Measurements from ENCODE around the gene NRAS.
"Not testable (repeated sequence)": the region's sequence is repeated elsewhere in the genome, so short reads cannot be mapped to it uniquely, and the experiment has no call there.

The NRAS gene

DNA sequence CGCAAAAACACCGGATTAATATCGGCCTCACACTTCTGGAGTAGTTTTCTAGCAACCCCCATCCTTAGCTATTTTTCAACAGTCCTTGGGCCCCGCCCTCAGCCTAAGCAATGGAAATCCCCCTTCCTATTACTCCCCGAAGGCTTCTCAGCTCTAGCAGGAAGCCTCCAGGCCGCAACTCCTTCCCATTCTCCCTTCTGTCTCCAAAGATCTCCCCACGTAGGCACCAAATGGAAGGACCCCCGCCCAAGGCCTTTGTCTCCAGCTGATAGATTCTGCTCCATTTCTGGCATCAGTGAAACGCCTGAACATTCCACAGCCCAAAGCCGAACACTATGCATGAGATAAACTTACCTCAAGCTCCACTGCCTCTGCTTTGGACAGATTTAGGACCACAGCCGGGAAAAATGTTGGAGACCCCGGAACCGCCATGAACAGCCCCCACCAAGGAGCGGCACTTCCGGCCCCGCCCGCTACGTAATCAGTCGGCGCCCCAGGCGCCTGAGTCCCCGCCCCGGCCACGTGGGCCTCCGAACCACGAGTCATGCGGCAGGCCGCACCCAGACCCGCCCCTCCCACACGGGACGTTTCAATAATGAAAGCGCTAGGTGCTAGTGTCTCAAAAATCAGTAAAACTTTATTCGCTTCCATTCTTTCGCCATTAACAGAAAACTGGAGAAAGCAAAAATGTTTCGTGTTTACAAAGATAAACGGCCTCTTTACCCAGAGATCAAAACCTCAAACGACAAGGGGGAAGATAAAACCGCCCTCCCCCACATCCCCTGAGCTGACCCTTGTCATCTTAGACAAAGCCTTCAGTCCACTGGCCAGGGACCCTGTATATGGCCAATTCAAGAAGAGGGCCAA, at the start of gene NRAS:
Gene NRAS (minus strand): TSS at position 468 of the 867 bp plus-strand sequence. CDS start 611 bp downstream, outside the sequence.
- peak; percentile 93 for DNase-seq

DNA sequence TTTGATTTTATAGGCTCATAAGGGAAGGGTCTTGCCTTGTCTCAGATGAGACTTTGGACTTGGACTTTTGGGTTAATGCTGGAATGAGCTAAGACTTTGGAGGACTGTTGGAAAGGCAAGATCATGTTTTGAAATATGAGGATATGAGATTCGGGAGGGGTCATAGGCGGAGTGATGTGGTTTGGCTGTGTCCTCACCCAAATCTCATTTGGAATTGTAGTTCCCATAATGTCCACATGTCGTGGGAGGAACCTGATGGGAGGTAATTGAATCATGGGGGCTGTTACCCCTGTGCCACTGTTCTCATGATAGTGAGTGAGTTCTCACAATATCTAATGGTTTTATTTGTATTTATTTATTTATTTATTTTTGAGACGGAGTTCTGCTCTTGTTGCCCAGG, 48.1 kb upstream of the NRAS start:
- no peak for DNase-seq

DNA sequence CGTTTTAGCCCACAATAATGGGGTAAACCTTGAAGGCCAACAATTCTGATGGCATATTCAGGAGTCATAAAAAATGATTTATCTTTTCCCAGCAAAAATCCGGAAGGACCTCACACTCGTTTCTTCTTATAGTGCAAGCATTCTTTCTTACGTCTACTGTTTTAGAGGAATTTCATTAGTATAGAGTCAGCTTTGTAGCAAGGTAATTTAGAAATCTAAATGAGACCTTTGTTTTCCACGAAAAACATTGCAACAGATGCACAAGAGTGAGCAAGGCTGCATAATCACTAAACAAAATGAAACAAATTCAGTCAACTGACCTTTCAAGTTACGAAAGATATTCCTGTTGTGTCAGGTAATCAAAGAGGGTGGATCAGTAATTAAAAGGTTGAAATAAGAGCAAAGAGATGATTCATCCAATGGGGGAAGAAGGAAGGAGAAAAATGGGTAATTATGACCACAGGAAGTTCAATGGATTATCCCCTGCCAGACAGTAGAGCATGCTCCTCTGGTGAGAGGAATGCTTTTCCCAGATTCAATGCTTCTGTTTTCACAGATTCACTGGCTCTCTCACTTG, 41.8 kb upstream of the NRAS start:
- DNase-seq, result no peak

DNA sequence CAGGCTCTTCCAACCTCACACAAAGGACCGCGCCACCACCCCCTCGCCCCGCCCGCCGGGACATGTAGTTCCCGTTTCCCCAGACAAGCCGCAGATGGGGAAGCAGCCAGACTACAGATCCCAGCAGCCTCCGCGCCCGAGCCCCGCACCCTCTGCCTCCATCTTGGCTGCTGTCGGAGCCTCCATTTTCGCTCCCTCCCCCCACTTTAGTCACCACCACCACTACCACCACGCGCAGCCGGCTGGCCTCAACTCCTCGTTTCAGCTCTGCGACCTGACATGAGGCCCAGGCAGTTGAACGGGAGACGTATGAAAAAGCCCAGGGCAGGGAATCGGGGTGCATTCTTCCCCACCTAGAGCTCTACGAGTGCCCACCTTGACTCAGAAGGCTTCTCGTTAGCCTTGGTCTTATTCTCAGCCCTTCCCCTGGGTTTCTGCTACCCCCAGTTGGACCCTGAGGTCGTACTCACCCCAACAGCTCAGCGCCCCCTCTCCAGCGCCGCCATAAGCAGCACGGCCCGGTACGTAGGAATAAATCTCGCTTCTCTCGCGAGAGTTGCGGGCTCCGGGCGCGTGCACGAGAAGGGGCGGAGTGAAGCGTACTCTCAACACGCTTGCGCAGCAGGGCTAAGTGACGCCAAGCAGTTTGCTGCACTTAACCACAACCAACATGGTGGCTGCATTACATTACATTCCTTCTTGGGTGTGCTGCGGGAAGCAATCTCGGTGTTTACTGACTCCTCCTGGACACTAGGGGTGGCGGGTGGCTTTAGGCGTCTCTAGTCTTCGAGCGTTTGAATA, 41.1 kb upstream of the NRAS start, which contains the start of gene CSDE1:
Gene CSDE1 (minus strand): TSS at position 530 of the 801 bp plus-strand sequence. CDS start 18,094 bp downstream, outside the sequence.
- DNase-seq, result peak; percentile 97

DNA sequence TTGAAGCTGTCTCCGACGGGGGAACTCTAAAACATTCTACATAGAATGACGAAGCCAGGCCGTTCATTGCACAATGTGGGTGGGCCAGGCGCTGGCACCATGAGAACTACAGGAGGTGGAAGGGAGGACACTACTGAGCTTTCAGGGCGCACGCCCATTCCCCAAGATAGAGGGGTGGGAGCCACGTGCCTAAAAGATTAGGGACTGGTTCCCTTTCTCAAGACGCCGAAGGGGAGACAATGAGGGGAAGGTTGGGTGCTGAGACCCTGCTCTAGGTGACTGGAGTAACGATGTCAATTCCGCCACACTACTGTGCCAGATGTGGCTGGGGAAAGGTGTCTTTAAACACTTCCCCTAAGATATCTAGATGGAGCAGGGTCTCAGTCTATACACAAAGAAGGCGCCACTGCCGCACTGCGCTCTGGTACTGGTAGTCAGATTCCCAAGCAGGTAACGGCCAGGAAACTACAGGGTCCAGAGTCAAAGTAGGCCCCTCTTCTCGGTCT, 40.4 kb upstream of the NRAS start:
- peak; percentile 22 for DNase-seq

DNA sequence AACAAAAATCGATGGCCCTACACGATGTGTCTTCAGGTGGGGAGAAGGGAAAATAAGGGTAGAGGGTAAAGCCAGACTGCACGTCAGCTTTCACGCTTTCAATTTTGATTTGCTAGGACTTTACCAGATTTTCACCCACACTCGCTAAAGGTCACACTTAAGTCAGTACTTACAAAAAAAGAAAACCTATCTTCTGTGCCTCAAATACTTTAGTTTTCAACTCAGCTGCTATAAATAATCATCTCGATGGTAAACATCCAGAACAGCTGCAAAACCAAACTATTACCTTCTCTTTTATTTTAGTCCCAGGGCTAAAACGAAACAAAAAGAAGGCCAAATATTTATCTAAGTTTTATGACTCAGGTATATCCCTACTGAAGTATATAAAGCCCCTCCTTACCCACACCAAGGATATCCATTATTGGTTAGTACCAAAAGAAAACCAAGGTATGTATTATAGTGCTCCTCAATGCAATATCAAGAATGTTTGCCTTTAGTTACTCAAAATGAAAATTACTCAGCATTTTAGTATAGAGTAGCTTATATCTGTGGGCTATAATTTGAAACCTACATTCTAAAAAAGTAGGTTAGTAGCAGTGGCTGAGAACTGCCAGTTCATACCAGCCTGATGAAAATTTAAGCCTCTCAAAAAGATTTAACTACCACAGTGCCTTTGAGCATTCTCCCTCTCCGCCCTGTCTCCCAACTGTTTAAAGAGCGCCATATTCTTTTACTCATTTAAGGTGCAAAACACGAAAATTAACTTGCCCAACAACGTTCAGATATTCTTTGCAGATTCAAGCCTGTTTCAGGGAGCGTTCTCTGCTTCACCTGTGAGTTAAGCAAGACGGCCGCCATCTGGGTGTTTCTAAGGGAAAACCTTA, 39.7 kb upstream of the NRAS start:
- no peak for DNase-seq

DNA sequence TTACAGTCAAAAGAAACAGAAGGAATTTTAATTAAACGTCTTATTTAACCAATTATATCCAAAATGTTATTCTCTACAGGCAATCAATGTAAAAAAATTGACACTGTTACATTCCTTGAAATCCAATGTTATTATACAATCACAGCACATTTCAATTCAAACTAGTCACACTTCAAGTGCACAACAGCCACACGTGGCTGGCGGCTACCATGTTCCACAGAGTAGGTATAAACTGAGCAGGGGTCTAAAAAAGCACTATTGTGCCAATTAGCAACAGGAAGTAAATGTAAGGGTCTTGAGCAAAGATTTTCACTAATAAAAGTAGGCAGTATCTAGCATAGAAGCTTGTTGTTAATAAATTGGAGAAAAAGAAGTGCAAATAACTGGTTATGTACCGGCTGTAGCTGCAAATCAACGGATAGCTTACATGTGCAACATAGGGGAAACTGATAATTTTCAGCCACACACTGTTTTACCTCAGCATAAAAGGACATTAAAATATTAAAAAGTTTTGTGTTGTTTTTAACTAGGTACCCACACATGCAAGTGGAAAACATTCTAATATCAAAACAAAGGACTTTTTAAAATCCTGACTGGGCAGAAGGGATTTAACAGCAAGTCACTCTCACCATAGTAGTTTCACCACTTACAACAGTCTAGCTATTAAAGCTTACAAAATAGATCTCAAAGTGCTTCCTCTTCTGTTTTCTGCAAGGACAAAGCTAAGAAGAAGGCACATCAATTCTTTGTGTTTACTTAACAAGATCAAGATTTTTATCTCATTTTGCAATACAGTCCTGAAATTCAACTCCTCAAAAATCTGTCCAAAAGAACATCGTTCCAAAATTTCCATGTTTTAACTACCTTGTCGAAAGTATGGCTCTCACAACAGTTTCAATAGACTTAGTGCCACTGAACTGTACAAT, 38.7 kb upstream of the NRAS start:
- no peak for DNase-seq

DNA sequence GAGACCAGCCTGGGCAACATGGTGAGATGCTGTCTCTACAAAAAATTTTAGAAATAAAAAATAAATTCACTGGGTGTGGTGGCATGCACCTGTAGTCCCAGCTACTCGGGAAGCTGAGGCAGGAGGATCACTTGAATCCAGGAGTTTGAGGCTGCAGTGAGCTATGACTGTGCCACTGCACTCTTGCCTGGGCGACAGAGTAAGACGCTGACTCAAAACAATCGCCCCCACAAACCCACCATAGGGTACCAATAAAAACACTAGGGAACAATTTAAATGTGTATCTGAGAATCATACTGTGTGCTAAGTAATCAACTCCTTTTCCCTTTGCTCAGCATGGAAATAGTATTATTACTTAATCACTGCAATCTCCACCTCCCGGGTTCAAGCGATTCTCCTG, 37.1 kb upstream of the NRAS start:
- DNase-seq, result not testable (repeated sequence)

DNA sequence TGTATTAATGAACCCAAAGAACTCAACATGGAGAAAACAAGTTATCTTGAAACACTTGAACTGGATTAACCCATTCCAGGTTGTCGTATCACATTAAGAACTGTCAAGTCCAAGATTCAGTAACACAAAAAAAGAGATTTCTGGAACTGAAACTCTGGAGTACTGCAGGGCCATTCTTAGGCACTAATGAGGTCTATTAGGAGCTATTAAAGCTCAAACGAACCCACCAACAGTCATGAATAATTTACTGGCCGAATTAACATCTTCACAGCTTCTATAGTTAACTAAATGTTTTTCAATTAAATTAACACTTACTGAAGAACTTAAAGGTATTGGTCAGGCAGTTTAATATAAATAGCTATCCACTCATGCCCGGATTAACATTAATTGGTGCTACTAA, 36.6 kb upstream of the NRAS start:
- no peak for DNase-seq

DNA sequence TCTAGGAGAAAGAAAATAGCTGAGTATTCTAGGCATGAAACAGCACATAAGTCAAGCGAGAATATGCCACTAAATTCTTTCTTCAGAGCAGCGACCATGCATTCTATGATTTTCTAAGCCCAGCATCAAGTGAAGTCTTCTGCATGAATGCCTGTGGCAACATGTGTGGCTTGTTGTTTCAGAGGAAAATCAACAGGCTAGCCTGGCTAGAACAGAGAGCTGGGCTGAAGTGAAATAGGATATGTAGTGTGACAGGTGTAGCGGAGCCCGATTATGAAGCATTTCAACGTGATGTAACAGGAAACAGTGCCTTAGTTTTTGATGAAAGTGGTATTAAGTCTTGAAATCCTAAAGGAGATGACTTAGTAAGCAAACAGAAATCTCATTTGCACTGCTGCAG, 34.2 kb upstream of the NRAS start:
- DNase-seq, result no peak

DNA sequence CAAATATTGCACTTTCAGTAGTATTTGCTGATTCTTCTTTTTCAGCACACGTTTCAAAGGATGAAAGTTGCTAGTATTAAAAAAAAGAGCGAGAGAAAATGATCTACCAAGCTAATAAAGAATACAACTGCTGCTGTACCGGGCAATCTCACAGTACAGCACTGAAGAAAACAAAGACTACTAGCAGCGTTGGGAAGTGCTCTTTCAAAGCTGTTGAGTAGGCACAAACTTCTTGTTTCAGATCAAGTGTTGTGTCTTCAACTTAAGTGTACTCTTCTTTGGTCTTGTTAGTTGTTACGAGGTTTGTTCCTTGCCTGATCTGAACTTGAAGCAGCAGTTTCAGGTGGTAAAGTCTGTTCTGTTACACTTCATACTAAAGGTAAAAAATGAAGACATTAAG, 33.3 kb upstream of the NRAS start:
- DNase-seq, result no peak

DNA sequence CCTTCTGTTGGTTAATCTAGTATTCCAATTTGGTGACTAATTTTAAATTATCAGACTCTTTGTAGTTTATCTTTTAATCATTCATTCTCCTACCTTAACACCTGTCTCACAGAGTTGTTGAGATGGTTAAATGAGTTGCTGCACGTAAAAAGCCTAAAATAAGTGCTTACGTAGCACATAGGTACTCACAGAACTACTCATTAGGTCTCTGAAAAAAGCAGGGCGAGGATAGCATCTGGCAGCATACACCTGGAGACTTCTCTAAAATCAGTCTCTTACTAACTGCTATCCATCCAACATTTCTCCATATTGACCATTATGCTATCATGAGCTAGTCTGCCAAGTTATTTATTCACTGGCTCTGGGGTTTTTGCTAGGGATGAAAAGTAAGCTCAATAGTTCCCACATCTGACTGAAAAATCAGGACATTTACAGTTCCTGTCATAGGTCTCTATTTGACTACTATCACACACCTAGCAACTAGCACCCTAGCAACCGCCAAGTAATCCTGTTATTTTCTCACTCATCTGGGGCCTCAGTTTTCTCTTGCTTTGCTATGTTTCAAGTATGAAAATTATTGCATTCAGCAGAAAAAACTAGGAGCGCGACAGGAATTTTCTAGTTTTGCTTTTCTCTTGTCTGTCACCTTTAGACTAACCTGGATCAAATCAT, 30.0 kb upstream of the NRAS start:
- no peak for DNase-seq

DNA sequence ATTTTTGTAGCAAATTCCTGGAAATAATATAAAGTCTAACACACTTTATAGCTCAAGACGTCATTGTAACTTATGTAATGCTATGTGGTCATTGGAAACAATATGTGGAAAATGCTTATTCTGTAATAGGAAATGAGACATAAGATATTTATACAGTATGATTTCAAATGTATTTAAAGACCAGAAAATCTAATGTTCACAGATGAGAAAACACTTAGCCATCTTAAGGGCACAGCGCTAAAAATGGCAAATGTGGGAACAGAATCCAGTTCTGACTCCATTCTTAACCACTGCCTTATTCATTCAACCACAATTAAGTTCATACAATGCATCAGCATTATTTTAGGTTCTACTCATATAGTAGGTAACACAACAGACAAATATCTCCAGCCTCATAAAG, 28.7 kb upstream of the NRAS start:
- no peak for DNase-seq

DNA sequence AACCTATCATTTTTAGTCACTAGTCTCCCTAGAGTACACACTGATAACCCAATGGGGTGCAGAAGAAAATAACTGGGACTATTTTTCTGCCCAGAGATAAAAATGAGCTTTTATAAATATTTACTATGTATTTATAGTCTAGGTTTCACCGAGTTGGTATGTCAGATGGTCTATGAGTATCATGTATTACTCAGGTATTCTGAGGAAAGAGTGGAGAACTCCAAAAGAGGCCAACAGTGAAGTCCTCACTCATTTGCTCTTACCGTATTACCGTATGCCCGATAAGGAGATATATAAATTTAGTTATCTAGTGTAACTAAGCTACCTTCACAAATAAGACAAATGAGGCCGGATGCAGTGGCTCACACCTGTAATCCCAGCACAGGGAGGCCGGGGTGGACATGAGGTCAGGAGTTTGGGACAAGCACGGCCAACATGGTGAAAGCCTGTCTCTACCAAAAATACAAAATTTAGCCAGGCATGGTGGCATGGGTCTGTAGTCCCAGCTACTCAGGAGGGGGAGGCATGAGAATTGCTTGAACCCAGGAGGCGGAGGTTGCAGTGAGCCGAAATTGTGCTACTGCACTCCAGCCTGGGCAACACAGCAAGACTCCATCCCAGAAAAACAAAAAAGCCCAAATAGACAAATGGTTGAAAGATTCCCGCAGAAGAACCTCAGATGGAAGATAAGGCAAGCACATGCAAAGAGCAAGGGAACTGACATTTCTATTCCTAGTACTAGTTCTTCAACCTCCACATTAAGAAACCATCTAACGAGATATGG, 25.6 kb upstream of the NRAS start:
- no peak for DNase-seq

DNA sequence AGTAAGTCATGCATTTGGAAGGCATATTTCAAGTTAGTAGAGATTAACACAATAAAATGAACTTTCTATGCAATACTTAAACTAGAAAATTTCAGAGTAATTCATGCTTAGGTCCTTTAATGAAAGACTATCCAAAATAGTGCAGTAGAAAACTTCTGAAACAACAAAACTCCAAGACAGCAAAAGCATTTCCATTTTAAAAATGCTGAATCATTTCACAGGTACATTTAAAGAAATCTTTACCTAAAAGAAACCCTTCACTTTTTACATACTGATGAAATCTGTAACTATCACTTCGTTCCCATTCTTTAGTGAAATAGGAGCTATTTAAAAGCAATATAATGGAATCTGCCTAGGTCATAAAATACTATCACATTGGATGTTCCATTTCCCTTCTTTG, 23.8 kb upstream of the NRAS start:
- DNase-seq, result no peak

DNA sequence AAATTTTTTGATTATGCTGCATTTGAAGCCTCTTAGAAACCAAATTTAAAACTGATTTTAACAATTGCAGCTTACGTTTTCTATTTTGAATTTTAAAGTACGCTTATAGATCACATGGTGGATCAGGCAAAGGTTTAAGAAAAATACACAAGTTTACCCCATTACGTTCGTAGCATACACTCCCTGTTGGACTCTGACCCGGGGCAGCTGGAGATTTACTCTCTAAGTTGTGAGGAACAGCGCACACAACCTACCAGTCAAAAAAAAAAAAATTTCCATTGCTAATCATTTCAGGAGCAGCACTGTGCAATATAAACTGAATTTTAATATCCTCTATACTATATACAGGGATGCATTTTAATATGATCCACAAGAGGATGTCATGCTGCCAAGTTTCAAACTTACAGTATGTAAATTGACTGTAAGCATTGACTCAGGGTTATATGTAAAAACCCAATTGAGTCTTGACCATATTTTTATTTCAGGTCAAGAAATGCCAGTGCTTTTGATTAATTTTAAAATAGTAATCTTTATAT, 20.8 kb upstream of the NRAS start:
- no peak for DNase-seq

DNA sequence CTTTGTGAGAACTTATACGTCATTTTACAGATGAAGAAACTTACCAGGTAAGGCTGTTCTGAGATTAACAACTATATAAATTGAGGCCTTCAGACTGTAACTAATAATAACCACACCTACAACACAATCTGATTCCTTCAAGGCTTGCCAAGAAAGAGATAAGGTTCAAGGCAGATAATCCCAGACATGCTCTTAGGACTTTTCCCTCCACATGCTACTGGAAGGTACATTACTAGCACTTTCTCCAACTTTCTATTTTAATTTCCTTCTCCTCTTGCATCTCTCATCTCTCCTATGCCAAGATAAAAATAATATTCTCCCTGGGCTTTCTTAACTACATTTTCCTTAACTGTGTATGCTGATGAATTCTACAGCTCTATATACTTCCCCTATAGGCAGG, 18.9 kb upstream of the NRAS start:
- no peak for DNase-seq

DNA sequence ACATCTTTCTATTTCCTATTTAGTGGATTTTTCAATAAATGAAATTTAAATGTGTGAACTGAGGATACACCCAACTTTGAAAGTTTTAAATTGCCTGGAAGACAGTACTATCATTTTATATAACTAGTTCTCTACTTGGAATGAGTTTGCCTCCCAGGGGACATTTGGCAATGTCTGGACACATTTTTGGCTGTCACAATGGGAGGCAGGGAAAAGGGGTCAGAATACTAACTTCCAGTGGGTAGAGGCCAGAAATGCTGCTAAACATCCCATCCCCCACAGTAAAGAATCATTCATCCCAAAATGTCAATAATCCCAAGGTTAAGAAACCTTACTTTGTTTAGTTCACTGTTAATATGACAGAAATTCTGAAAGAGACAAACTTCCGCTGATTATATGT, 13.2 kb upstream of the NRAS start:
- no peak for DNase-seq

DNA sequence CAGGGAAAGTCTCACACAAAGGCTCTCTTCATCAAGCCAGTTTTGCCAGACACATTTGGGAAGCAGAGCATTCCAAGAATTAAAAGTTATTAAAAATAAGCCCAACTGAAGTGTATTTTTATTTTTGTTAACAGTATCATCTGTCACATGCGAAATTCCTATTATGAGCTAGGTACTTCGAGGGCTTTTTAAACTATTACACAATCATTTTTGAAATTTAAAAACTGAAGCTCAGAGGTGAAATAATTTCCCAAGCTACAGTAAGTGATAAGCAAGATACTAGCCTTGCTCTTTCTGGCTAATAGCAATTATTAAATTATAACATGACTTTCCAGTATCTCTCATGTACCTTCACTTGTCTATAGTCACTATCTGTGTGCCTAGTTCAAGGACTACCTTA, 12.0 kb upstream of the NRAS start:
- DNase-seq, result no peak

DNA sequence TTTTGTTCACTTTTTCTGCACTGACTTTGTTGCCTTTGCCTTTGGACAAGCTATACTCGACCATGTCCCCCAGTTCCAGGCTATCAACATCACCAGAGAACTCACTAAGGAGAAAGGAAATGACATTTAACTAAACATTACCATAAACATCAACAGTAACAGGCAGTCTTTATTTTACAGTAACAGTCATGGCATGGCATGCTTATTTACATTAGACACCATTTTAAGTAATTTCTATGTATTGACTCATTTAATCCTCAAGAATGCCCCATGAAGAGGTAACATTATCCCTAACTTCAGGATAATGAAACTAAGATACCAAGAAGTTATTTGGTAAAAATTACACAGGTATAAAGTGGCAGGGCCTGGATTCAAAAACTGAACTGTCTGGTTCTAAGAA, 8.7 kb upstream of the NRAS start:
- no peak for DNase-seq
